ENCODE data around the gene CRYBA4. TPM values are rescaled to one million over a fixed set of nuclear protein-coding genes. Genes with fewer than 3 reads are reported as not detected.

Gene CRYBA4
- total RNA-seq: not detected in 2 replicates

DNA sequence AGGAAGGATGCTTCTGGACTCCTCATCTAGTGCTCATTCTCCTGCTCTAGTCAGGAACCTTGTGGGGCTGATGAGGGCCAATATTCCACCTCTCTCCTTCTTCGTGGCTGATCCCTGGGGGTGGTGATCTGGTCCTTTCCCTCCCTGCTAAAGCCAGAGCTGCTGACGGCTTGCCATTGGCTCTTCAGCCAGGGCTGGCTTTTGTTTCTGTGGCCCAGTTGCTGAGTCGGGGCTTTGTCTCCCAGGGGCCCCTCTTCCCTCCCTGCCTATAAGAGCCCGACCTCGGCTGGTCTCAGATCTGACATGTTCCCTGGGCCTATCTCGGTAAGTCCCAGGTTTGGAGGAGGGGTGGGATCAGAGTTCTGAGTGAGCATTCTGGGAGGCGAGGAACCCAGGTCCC is at the start of gene CRYBA4:
CRYBA4 (plus strand) TSS at position 301 of the 400 bp plus-strand sequence. CDS start 634 bp downstream, outside the sequence.

DNA sequence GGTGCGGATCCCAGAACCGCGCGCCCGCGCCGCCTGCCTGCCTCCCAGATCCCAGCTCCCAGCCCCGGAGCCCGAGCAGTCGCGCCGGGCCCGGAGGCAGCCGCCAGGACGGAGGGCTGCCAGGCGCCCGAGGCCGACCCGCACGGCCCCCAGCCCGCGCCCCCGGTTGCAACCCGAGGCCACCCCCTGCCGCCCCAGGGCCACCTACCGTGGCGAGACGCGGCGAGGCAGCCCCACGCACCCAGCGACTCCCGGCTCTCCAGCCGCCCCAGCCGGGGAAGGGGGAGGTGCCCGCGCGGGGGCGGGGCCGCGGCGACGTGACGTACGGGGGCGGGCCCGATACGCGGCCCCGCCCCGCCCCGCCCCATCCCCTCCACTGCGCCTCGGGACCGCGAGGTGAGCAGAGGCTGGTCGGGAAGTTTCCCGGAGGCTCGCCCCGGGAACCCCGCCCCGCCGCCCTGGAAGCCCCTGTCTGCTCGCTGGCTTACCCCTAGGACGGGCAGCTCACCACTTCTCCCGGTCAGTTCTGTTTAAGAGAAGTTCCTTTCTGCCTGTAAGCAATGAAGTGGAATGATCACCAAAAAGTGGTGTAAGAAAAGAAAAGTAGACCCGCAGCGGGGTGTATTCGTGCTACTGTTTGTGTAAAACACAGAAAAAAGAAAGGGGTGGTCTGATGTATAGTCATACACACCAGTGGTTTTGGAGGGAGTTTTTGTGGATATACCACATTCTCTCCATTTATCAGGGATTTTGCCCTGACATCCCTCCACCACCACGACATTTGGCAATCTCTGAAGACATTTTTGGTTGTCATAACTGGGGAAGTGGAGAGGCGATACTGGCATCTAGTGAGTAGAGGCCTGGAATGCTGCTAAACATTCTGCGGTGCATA is 31.7 kb upstream of the CRYBA4 start, which contains the start of gene TPST2:
TPST2 (minus strand) TSS at position 288 of the 892 bp plus-strand sequence. CDS start 48,502 bp downstream, outside the sequence.

DNA sequence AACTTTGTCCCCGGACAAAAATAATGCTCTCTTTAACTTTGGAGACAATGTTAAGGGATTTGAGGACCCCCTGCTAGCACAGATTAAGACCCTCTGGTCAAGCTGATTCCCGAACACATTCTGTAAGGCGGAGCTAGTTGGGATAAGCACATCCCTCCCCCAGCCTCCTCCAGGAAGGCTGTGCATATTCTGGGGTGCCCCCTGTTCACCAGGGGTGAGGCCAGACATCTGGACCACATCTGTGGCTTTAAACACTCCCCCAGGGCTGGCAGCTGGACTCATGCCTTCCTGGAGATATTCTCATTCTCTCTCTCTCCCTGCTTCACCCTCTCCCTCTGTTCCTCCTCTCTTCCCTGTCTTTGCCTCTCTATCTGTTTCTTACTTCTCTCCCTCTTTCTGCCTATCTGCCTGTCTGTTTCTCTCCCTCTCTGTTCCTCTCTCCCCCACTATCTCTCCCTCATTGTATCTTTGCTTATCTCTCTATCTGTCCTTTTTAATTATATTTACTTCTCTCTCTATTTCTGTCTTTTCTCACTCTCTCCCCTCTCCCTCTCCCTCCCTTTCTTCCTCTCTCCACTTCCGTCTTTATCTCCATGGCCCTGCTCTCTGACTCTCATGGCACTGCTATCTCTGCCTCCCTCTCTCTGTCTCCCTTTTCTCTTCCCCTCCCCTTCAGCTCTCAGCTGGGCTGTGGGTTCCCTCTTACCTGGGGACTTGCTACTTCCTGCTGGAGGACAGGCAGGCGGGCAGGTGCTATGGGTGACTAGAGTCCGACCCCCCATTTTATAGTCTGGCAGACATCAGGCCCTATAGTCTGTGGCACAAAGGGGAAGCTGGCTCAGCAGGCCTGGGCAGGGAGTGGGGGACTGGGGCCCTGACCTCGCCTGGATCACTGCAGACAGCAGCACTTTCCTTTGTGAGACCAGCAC is 4.2 kb upstream of the CRYBA4 start, which contains the start of gene CRYBB1:
CRYBB1 (minus strand) TSS at position 757 of the 929 bp plus-strand sequence. CDS start 1,708 bp downstream, outside the sequence.

DNA sequence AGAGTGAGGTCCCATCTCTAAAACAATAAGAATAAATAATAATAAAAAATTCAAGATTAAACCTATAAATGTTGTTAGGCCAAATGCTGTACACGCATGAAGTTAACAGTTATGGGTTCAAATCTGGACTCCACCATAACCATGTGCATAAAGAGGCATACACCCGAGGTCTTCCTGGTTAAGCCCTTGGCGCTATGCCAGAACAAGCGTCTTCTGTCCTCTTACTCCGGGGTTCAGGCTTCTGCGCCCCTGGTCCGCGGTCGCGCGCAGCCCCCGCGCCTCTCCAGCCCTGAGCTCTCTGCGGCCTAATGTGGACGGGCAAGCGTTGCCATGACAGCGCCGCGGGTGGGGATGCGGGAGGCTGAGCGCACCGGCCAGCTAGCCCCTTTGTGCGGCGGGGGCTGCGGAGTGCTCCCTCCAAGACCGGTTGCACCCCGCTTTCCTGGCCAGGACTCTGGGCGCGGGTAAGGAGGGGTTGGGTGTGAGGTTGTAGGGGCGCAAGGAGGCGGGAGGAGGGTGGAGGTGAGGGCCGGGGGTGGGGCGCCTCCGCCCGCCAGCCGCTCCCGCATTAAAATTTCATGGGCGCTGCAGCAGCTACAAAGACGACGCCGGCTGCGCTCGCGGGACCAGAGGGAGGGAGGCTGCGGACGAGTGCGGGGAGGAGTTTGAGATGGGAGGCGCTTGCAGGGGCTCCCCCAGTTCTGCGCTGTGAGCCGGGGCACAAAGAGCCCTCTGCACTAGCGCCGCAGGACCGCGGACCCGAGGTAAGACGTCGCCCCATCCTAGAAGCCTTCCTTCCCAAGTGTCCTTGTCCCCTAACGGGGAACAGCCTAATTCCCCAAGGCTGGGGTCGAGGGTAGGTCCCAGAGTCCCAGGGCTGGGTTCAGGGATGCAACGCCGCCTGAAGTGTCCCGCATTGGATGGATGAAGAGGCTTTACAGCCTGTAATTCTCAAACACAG is 35.4 kb downstream of the CRYBA4 start, which contains the start of gene MIAT:
MIAT (plus strand) TSS at position 698 of the 961 bp plus-strand sequence.

Small RNAs within 50 kb of the gene (small RNA-seq; reads per million reads assigned to genes)
- not detected for gene RF01874

Other genes with a start within 250 kb of the CRYBA4 start
- 6.0 and 9.2 TPM in 2 replicates for gene ASPHD2, start 192.7 kb upstream of the CRYBA4 start, total RNA-seq
- 31.9 and 37.0 TPM in 2 replicates for gene HPS4, start 138.2 kb upstream of the CRYBA4 start, total RNA-seq
- gene SRRD, start 138.1 kb upstream of the CRYBA4 start, total RNA-seq: 23.6 and 37.1 TPM in 2 replicates
- 34.2 and 41.5 TPM in 2 replicates for gene TFIP11, start 109.5 kb upstream of the CRYBA4 start, total RNA-seq
- gene TPST2, start 31.8 kb upstream of the CRYBA4 start, total RNA-seq: 44.5 and 45.6 TPM in 2 replicates
- not detected in 2 replicates for gene CRYBB1, start 3.9 kb upstream of the CRYBA4 start, total RNA-seq
- 0.43 and 0.66 TPM in 2 replicates for gene MIAT, start 35.6 kb downstream of the CRYBA4 start, total RNA-seq